C4-2B (cell line): ENCODE results near the gene DUSP16.

Experiments used
- H3K27ac ChIP-seq: fragments of 450-650 bp; 2 replicates; pipeline ENCODE4 v1.5.1; 2017
- CTCF ChIP-seq: fragments of 450-650 bp; conservative IDR thresholded peaks from 2 replicates; pipeline ENCODE4 v1.5.1; 2017; ENCODE audit warnings: mild to moderate bottlenecking
- ZFX ChIP-seq: fragments of 450-650 bp; IDR thresholded peaks from 2 replicates; pipeline ENCODE4 v1.6.1; 2017

Gene DUSP16

GRCh38 chr12:12524128-12524527, 38.5 kb downstream of the DUSP16 start:
- no peak for TF ChIP-seq CTCF
- no peak for TF ChIP-seq ZFX

DNA sequence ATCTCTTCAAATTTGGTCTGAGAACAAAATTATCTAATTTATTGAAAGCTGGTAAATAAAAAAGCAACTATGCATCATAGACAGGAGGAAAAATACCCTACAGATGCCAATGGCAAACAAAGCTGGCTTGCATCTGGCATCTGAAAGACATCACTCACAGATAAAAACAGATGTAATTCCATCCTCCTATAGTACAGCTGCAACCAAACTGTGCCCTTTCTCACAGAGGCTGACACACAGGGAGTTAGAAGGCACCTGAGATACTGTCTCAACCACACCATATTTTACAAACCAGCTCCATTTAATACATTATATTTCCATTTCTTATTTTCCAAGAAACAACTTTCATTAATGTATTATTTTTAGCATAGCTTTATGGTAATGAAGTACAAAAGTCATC, 39.4 kb downstream of the DUSP16 start:
- no peak for TF ChIP-seq ZFX
- no peak for TF ChIP-seq CTCF
- H3K27ac ChIP-seq, result no peak overlapping the region

More at GRCh38 chr12:12524128-12524527, 38.5 kb downstream of the DUSP16 start:
- peak overlapping the region; percentile 18; the same call in 1 of the 2 replicates for H3K27ac ChIP-seq

DNA sequence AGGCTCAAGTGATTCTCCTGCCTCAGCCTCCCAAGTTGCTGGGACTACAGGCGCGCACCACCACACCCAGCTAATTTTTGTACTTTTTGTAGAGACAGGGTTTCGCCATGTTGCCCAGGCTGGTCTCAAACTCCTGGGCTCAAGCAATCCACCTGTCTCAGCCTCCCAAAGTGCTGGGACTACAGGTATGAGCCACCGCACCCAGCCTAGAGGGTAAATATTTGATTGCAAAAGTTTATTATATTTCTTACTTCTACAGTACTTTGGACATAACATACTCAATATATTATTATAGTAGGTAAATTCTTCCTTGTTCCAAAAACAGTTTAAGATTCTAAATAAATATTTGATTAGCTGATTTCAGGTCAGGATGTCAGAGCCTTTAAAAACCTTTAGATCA, 40.0 kb downstream of the DUSP16 start:
- peak overlapping the region; percentile 56 for H3K27ac ChIP-seq

DNA sequence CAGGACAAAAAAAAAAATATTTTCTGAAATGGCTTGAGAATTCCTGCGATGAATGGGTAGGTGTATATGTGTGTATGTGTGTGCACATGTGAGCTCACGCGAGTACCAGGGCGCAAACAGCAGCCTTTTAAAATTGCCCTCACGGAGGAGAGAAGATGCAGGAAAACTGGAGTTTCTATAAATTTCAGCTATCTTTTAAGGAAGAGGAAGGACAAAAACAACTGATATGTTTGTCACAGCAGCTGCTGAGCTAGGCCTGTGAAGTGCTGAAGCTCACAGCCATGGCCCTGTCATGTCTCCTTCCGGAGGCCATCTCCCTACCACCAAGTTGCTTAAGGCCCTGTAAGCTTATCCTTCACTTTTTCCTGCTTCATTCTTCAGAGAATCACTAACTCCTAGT, 40.8 kb downstream of the DUSP16 start:
- H3K27ac ChIP-seq, result peak overlapping the region; percentile 56; the same call in 1 of the 2 replicates
- TF ChIP-seq ZFX (no peak), CTCF (no peak)

DNA sequence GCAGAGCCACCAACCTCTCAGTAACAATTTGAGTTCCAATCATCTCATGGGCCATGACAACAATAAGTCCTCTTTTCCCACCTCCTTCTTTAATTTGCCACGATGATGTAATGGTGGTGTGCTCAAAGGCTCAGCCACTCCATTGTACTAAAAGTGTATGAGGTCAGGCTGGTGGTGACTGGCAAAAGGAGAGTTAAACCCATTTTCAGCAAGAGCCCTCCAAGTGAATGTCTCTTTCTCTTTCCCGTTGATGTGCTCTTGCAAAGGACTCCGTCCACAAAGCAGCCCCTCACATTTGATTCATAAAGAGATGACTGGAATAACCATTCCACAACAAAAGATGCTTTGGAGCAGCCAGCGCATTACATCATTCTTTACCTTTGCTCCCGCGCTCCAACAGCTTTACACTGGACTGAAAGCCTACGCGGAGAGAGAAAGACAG, 41.6 kb downstream of the DUSP16 start:
- no peak for TF ChIP-seq ZFX
- no peak for TF ChIP-seq CTCF
- no peak overlapping the region; the same call in 1 of the 2 replicates for H3K27ac ChIP-seq

DNA sequence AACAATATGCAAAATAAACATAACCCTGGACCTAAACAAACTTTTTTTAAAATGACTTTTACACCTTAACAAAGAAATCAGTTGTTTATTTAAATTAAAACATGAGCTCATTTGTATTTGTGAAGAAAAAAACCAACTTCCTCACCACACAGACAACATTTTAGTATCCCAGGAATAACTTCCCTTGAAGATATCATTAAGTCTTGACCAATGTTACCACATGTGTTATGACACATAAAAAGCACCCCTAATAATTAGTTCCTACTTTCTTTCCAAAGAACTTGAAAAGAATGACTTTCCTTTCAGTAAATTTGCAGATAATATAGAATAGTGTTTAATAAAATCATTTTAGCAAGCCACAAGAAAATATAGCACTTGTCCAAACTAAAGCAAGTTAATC, 42.4 kb downstream of the DUSP16 start:
- H3K27ac ChIP-seq, result no peak overlapping the region

GRCh38 chr12:12519354-12519998, 43.2 kb downstream of the DUSP16 start:
- H3K27ac ChIP-seq, result no peak overlapping the region

More for the DNA sequence above, 42.4 kb downstream of the DUSP16 start:
- no peak for TF ChIP-seq CTCF
- TF ChIP-seq ZFX, result no peak

More at GRCh38 chr12:12519354-12519998, 43.2 kb downstream of the DUSP16 start:
- TF ChIP-seq CTCF (no peak), ZFX (no peak)
